Fibroblast of lung (primary cell): ENCODE data around the gene LARP6.

Experiments used
- CTCF ChIP-seq, 2 donors: IDR thresholded peaks in 1 of 2; conservative IDR thresholded peaks in 1 of 2; 1 replicate in 1 of 2; 2 replicates in 1 of 2; pipeline ENCODE4 v1.5.1; 2011 to 2012; ENCODE audit warnings: low read length in 2 of 2, control low read depth in 1 of 2, inconsistent platforms in 1 of 2, low read depth in 1 of 2, mild to moderate bottlenecking in 1 of 2
- EZH2 ChIP-seq: IDR thresholded peaks from 2 replicates; pipeline ENCODE4 v1.5.1; 2012; ENCODE audit warnings: low read length, control low read depth, mild to moderate bottlenecking; ENCODE audit errors: missing control alignments

DNA sequence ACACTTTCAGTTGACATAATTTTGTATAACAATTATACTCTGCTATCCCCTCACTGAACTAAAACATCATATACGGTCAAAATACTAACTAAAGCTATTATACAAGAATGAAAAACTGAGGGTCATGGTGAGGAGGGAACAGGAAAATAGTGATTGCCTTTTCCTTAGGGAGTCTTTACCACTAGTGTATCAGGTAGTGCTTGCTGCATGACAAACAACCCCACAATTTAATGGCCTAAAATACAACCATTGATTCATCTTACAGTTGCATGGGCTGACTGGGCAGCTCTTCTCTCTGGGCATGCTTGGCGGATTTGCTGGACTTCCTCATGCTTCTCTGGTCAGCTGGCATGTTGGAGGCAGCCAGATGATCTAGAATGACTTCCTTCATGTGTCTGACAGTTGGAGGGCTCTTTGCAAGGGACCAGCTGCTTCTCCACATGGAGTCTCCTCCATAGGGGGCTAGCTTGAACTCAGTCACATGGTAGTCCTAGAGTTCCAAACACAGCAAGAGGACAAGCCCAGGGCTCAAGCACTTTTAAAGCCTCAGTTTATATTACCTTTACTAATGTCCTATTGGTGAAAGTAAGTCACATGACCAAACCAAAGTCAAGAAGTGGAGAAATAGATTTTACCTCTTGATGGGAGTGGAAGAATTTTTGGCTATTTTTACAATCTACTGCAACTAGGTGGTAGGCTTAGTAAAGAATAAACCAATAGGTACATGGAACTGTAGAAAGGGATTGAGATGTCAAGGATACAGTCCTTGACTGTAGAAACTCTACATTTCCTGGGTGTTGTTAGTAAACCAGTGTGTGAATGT, 19.5 kb upstream of the LARP6 start:
- TF ChIP-seq CTCF (conservative IDR thresholded peaks at IDR 0.05 in 1 of 2, IDR thresholded peaks at IDR 0.05 in 1 of 2; ENCODE audit: low read depth in 1 of 2, low read length in 2 of 2), result no peak
- TF ChIP-seq EZH2, result no peak
